Lower lobe of right lung (tissue), 2 donors: Measurements from ENCODE around the gene NUMB. TPM values are rescaled to one million over a fixed set of nuclear protein-coding genes. Genes with fewer than 3 reads are reported as not detected.

ENCODE experiments used
- ATAC-seq, 2 donors: fragments of 200-7000 bp; cut with Tn5 transposase; one replicate each; pipeline ENCODE4 v1.9.1; 2020 to 2022; ENCODE audit warnings: mild to moderate bottlenecking in 2 of 2, moderate library complexity in 2 of 2
- DNase-seq: peaks from one replicate; pipeline ENCODE4 v3.0.0-alpha.2; 2020
- H3K27ac ChIP-seq: fragments of 200-600 bp; one replicate; pipeline ENCODE4 v1.8.0; 2022
- H3K27me3 ChIP-seq: fragments of 200-600 bp; one replicate; pipeline ENCODE4 v1.8.0; 2022; ENCODE audit warnings: low read depth
- H3K36me3 ChIP-seq: fragments of 200-600 bp; one replicate; pipeline ENCODE4 v1.8.0; 2022; ENCODE audit warnings: mild to moderate bottlenecking
- H3K4me1 ChIP-seq: fragments of 200-600 bp; one replicate; pipeline ENCODE4 v1.8.0; 2022
- H3K4me3 ChIP-seq: fragments of 200-600 bp; one replicate; pipeline ENCODE4 v1.8.0; 2022; ENCODE audit warnings: mild to moderate bottlenecking
- H3K9me3 ChIP-seq: fragments of 200-600 bp; one replicate; pipeline ENCODE4 v1.8.0; 2022
- intact Hi-C: fragments of 100-400 bp; cut with DNase I; formaldehyde crosslinking; loops from one replicate; pipeline ENCODE4 v1.11.0; 2022
- total RNA-seq: library from RNA; stranded (reverse); fragmentation: NEBNext Ultra II Directional; extraction: Animal tissue kit (Norgen Biotek cat#: 25700); gene quantifications from one replicate; pipeline ENCODE4 v1.2.1, GENCODE V29; 2021
- TF ChIP-seq, protein P1 (sequence below): fragments of 200-600 bp; IDR thresholded peaks from one replicate; pipeline ENCODE4 v1.8.0; 2022; ENCODE audit warnings: antibody characterized with exemption, mild to moderate bottlenecking
- donor health status: DM: no; HTN: yes; CAD: no; lungs with severe emphysema.

NUMB gene
- total RNA-seq, 1 donor from 2014 or later, result 126 TPM

- intact Hi-C loops, result no loop called here
- TF ChIP-seq, protein P1, sequence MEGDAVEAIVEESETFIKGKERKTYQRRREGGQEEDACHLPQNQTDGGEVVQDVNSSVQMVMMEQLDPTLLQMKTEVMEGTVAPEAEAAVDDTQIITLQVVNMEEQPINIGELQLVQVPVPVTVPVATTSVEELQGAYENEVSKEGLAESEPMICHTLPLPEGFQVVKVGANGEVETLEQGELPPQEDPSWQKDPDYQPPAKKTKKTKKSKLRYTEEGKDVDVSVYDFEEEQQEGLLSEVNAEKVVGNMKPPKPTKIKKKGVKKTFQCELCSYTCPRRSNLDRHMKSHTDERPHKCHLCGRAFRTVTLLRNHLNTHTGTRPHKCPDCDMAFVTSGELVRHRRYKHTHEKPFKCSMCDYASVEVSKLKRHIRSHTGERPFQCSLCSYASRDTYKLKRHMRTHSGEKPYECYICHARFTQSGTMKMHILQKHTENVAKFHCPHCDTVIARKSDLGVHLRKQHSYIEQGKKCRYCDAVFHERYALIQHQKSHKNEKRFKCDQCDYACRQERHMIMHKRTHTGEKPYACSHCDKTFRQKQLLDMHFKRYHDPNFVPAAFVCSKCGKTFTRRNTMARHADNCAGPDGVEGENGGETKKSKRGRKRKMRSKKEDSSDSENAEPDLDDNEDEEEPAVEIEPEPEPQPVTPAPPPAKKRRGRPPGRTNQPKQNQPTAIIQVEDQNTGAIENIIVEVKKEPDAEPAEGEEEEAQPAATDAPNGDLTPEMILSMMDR, result no peak
These were observed 211.8 kb downstream of the NUMB start for GRCh38 chr14:73246387-73247150.

DNA sequence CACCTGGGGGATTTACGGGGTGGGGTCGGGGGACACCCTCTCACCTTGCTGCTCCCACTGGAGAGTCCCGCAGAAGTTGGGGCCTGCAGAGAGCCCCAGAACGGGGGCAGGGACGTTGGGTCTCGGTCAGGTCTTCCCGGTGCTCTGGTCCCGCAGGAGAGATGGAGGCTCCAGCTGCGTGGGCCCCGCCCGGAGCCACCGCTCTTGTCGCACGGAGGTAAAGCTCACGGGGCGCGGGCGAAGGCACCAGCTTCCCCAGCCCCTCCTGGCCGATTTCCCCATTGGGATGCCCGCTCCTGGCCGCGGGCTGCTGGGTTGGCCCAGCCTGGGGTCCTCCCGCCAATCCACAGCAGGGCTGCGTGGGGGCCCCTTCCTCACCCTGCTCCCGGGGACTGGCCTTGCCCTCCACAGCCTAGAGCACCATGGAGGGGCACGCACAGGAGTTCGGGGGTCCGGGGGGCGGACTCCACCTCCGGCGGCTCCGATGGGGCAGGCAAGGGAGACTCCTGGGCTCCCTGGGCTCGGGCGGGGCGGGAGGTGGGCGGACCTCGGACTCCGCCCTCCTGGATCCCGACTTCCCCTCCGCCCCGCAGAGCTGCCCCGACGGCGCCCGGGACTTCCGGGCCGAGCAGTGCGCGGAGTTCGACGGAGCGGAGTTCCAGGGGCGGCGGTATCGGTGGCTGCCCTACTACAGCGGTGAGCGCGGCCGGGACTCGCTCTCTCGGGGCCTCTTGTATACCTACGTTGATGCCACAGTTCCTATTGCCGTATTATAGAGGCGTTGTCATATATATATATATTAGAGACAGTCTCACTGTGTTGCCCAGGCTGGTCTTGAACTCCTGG lies 212.6 kb downstream of the NUMB start:
- H3K27ac ChIP-seq, result peak overlapping the region; percentile 21
- H3K36me3 ChIP-seq, result no peaks in the 10 kb centered on the region
- intact Hi-C loops, result no loop called here
- peaks cover 7% of the 10 kb centered on the region for H3K27me3 ChIP-seq
- ATAC-seq (peak; percentile 84 to 93), DNase-seq (peak; percentile 80)
- no peaks in the 10 kb centered on the region for H3K9me3 ChIP-seq
- H3K4me3 ChIP-seq, result peak overlapping the region; percentile 58
- TF ChIP-seq, protein P1, result no peak
- H3K4me1 ChIP-seq, result peaks cover 22% of the 10 kb centered on the region

More at GRCh38 chr14:73246387-73247150, 211.8 kb downstream of the NUMB start:
- Histone ChIP-seq H3K27ac (peak overlapping the region; percentile 21), H3K27me3 (peaks cover 4% of the 10 kb centered on the region), H3K4me3 (peak overlapping the region; percentile 58), H3K9me3 (no peaks in the 10 kb centered on the region), H3K36me3 (no peaks in the 10 kb centered on the region), H3K4me1 (peaks cover 14% of the 10 kb centered on the region)
- DNase-seq (no peak), ATAC-seq (no peak)

DNA sequence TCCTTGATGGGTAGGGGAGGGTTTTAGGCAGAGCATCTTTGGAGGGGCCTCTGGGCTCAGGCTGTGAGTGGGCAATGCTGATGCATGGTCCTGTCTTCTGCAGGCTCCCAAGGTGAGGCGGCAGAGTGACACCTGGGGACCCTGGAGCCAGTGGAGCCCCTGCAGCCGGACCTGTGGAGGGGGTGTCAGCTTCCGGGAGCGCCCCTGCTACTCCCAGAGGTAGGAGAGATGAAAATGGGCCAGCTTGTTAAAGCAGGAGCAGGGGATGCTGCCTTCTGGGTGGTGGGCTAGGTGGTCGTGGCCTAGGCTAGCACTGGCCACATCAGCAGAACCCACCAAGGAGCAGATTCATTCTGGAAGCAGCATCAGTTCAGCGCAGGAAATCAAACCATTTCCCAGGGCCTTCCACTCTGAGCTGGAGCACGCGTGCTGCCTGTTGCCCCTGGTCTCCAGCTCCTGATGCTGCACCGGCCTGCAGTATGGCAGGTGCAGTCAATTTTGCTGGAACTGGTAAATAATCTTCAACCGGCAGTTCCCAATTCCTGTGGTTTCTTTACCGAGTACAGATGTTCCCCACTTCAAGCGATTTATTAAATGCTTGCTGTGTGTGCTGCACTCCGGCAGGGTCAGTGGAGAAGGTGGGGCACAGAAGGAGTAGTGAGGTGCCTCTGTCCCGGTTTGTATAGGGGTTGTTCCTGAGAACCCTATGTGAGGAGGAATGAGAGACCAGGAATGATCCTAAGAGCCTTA lies 213.6 kb downstream of the NUMB start:
- intact Hi-C loops, result no loop called here
- H3K36me3 ChIP-seq, result no peaks in the 10 kb centered on the region
- H3K27ac ChIP-seq, result no peak overlapping the region
- DNase-seq (no peak), ATAC-seq (no peak)
- peaks cover 32% of the 10 kb centered on the region for H3K4me1 ChIP-seq
- H3K27me3 ChIP-seq, result peaks cover 16% of the 10 kb centered on the region
- H3K4me3 ChIP-seq, result peak overlapping the region; percentile 58
- no peaks in the 10 kb centered on the region for H3K9me3 ChIP-seq
- TF ChIP-seq, protein P1, result no peak

GRCh38 chr14:73243748-73244147 lies 214.6 kb downstream of the NUMB start:
- intact Hi-C loops, result no loop called here
- Histone ChIP-seq H3K9me3 (no peaks in the 10 kb centered on the region), H3K4me3 (no peak overlapping the region), H3K27ac (no peak overlapping the region), H3K4me1 (peaks cover 41% of the 10 kb centered on the region), H3K36me3 (no peaks in the 10 kb centered on the region), H3K27me3 (peaks cover 25% of the 10 kb centered on the region)
- ATAC-seq (no peak), DNase-seq (no peak)
- TF ChIP-seq, protein P1, result no peak

DNA sequence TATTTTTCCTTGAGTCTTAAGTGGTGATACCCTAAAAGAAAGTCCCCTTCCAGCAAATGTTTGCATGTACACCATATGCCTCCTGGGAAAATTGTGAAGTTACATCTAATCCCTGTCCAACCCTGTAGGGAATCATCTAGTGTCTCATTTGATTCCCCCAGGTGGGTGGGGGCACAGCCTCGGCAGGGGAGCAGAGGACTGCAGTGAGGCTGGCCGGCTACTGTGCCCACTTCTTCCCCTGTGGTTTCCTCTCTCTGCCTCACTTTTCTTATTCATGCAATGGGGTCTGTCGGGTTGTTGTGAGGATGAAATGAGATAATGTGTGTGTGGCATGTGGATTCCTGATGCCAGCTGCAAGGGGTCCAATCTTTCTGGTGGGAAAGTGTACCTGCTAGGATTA lies 215.0 kb downstream of the NUMB start:
- H3K4me3 ChIP-seq, result no peak overlapping the region
- no peak for ATAC-seq
- no peak for DNase-seq
- no peaks in the 10 kb centered on the region for H3K36me3 ChIP-seq
- no peak overlapping the region for H3K27ac ChIP-seq
- intact Hi-C loops, result no loop called here
- peaks cover 45% of the 10 kb centered on the region for H3K4me1 ChIP-seq
- H3K27me3 ChIP-seq, result peaks cover 29% of the 10 kb centered on the region
- H3K9me3 ChIP-seq, result no peaks in the 10 kb centered on the region
- TF ChIP-seq, protein P1, result no peak
